Activated T-helper 17 cell treated with anti-CD3 and anti-CD28 coated beads, Interleukin-2, amount 50 U/mL, for 72 hours (primary cell): ENCODE measurements around the gene LMBRD2. TPM values are rescaled to one million over a fixed set of nuclear protein-coding genes. Genes with fewer than 3 reads are reported as not detected.
A peak's percentile ranks its signal among the peaks of the same experiment; 100 is the strongest.

Experiments
- ATAC-seq: fragments of 150-1000 bp; cut with Tn5 transposase; replicated peaks from 2 replicates; pipeline ENCODE4 v1.10.0; 2021; ENCODE audit warnings: mild to moderate bottlenecking, moderate library complexity
- H3K27ac Mint-ChIP-seq: one replicate; pipeline ENCODE4 v1.8.0; 2022; ENCODE audit warnings: mixed read lengths
- H3K27me3 Mint-ChIP-seq: one replicate; pipeline ENCODE4 v1.8.0; 2022; ENCODE audit warnings: mixed read lengths
- H3K36me3 Mint-ChIP-seq: one replicate; pipeline ENCODE4 v1.8.0; 2022; ENCODE audit warnings: low read depth, mild to moderate bottlenecking, mixed read lengths
- H3K4me1 Mint-ChIP-seq: one replicate; pipeline ENCODE4 v1.8.0; 2022; ENCODE audit warnings: mixed read lengths
- H3K4me3 Mint-ChIP-seq: one replicate; pipeline ENCODE4 v1.8.0; 2022; ENCODE audit warnings: mild to moderate bottlenecking, mixed read lengths
- H3K9me3 Mint-ChIP-seq: one replicate; pipeline ENCODE4 v1.8.0; 2022; ENCODE audit warnings: mixed read lengths
- total RNA-seq, 2 donors: library from RNA; stranded (reverse); gene quantifications; one replicate each; pipeline ENCODE4 v1.2.3, GENCODE V29; 2022

Gene LMBRD2
- total RNA-seq, 2 donors from 2014 or later: 11.1 to 11.6 TPM

DNA sequence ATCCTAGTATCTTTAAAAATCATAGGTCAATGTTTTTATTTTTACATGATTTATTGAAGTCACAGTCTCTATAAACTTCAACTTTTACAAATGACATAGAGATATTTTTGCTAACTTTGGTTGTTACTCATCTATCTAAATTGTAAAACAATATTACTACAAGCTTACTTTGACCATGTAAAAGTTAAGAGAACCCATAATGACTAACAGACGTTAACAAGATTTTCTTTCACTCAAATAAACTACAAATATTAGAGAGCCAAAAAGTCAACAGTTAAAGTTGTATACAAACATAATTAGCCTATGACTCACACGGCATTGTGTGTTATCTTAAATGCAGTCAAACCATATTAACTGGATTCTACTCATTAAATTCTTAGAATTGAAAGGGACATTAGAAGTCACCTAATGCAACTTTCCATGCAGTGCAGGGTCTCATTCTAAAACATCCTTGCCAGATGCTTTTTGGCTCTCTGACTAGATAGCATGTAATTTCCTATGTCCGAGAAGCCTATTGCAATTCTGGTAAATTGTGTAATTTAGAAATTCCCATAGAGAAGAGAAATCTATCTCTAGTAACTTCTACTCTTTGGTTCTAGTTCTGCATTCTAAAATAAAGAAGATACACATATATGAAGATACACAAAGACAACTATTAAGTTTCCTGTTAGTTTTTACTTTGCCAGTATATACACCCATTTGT is 42.8 kb downstream of the LMBRD2 start:
- H3K4me3 Mint-ChIP-seq: no peak overlapping the region
- peaks cover 100% of the 10 kb centered on the region for H3K36me3 Mint-ChIP-seq
- no peak for ATAC-seq
- H3K27ac Mint-ChIP-seq: no peak overlapping the region
- H3K4me1 Mint-ChIP-seq: no peaks in the 10 kb centered on the region
- H3K9me3 Mint-ChIP-seq: no peaks in the 10 kb centered on the region
- no peaks in the 10 kb centered on the region for H3K27me3 Mint-ChIP-seq

DNA sequence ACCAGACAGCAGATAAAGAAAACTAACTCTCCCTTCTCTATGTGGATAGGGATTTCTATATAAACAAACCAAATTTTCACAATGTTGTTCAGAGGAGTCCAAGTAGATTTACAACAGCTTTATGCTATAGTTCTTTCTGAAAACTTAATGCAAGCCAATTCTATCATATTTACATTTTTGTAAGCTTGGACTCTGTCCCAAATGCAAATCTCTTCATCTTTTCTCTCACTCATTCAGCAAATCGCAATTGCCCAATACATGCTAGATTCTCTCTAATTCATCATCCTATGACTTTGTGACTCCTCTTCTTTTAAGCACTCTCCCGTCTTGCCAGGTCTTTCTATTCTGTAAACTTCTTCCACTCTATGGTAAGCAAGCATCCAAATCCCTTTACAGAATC is 45.9 kb downstream of the LMBRD2 start:
- no peaks in the 10 kb centered on the region for H3K9me3 Mint-ChIP-seq
- no peak overlapping the region for H3K27ac Mint-ChIP-seq
- no peak overlapping the region for H3K4me3 Mint-ChIP-seq
- no peaks in the 10 kb centered on the region for H3K27me3 Mint-ChIP-seq
- no peak for ATAC-seq
- H3K36me3 Mint-ChIP-seq: peaks cover 85% of the 10 kb centered on the region
- no peaks in the 10 kb centered on the region for H3K4me1 Mint-ChIP-seq

- H3K4me3 Mint-ChIP-seq: no peak overlapping the region
- no peaks in the 10 kb centered on the region for H3K27me3 Mint-ChIP-seq
- ATAC-seq: no peak
- no peak overlapping the region for H3K27ac Mint-ChIP-seq
- H3K36me3 Mint-ChIP-seq: peaks cover 29% of the 10 kb centered on the region
- no peaks in the 10 kb centered on the region for H3K9me3 Mint-ChIP-seq
- no peaks in the 10 kb centered on the region for H3K4me1 Mint-ChIP-seq
Observed at GRCh38 chr5:36099748-36100147, 51.9 kb downstream of the LMBRD2 start.

GRCh38 chr5:36096486-36096885 is 55.2 kb downstream of the LMBRD2 start:
- no peaks in the 10 kb centered on the region for H3K4me1 Mint-ChIP-seq
- no peak for ATAC-seq
- H3K27ac Mint-ChIP-seq: no peak overlapping the region
- peaks cover 5% of the 10 kb centered on the region for H3K36me3 Mint-ChIP-seq
- H3K27me3 Mint-ChIP-seq: no peaks in the 10 kb centered on the region
- H3K4me3 Mint-ChIP-seq: no peak overlapping the region
- no peaks in the 10 kb centered on the region for H3K9me3 Mint-ChIP-seq

DNA sequence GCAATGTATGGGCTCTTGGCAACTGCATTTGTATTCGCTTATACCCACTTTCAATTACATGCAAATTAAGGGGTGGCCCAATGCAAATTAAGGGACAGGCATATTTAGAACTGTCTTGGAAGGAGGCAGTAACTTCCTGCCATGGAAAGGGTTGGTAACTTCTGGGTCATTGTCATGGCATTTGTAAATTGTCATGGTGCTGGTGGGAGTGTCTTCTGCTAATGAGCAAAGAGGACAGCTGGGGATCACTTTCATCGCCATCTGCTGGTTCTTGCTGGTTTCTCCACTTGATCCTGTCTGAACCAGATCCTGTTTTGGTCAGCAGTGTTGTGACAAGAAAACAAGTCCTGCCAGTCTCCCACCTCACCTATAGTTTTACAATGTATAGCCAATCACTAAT is 61.7 kb downstream of the LMBRD2 start:
- peak; percentile 28 for ATAC-seq
- no peak overlapping the region for H3K4me3 Mint-ChIP-seq
- H3K36me3 Mint-ChIP-seq: no peaks in the 10 kb centered on the region
- peaks cover 4% of the 10 kb centered on the region for H3K9me3 Mint-ChIP-seq
- H3K27me3 Mint-ChIP-seq: peaks cover 4% of the 10 kb centered on the region
- no peaks in the 10 kb centered on the region for H3K4me1 Mint-ChIP-seq
- no peak overlapping the region for H3K27ac Mint-ChIP-seq

- H3K36me3 Mint-ChIP-seq: no peaks in the 10 kb centered on the region
- ATAC-seq: peak; percentile 84
- no peak overlapping the region for H3K4me3 Mint-ChIP-seq
- no peaks in the 10 kb centered on the region for H3K4me1 Mint-ChIP-seq
- H3K27ac Mint-ChIP-seq: no peak overlapping the region
- H3K9me3 Mint-ChIP-seq: peaks cover 4% of the 10 kb centered on the region
- peaks cover 31% of the 10 kb centered on the region for H3K27me3 Mint-ChIP-seq
Observed at GRCh38 chr5:36079200-36079781, 72.4 kb downstream of the LMBRD2 start.

GRCh38 chr5:36078430-36078829 is 73.3 kb downstream of the LMBRD2 start:
- Mint-ChIP-seq H3K27me3 (peaks cover 22% of the 10 kb centered on the region), H3K9me3 (no peaks in the 10 kb centered on the region), H3K4me3 (no peak overlapping the region), H3K27ac (no peak overlapping the region), H3K36me3 (no peaks in the 10 kb centered on the region), H3K4me1 (no peaks in the 10 kb centered on the region)
- no peak for ATAC-seq

DNA sequence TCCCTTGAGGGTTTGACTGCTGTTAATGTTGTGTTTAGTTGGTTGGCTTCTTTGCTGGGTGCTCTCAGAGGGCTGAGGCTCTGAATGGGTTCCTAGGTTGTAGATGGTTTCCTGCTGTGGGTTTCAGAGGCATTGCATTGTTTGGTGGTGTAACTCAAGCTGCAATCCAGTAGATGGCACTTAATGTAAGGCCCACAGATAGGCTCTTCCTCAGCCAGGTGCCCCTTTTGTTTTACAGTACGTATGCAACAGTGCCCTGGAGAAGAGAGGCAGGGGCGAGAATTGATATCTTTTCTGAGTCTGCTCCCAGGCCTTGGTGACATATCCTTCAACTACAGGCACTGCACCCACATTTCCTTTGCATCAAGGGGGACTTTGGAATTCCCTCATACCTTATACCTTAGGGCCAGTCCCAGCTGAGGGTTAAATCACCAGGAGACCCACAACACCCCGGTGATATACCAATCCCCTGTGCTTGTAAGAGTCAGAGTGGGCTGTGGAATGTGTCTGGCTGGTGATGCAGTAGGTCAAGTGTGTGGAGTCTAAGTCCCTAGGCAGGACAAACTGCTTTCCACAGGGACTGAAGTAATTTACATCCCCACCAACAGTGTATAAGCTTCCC is 78.0 kb downstream of the LMBRD2 start:
- Mint-ChIP-seq H3K27me3 (peaks cover 15% of the 10 kb centered on the region), H3K27ac (no peak overlapping the region), H3K9me3 (no peaks in the 10 kb centered on the region), H3K4me1 (peaks cover 7% of the 10 kb centered on the region), H3K36me3 (no peaks in the 10 kb centered on the region), H3K4me3 (no peak overlapping the region)
- ATAC-seq: peak; percentile 26

- H3K9me3 Mint-ChIP-seq: no peaks in the 10 kb centered on the region
- peak overlapping the region; percentile 1 for H3K27ac Mint-ChIP-seq
- H3K4me1 Mint-ChIP-seq: peaks cover 7% of the 10 kb centered on the region
- ATAC-seq: peak; percentile 59
- peaks cover 18% of the 10 kb centered on the region for H3K27me3 Mint-ChIP-seq
- peak overlapping the region; percentile 54 for H3K4me3 Mint-ChIP-seq
- H3K36me3 Mint-ChIP-seq: no peaks in the 10 kb centered on the region
Observed at GRCh38 chr5:36070687-36071571, 80.8 kb downstream of the LMBRD2 start.

DNA sequence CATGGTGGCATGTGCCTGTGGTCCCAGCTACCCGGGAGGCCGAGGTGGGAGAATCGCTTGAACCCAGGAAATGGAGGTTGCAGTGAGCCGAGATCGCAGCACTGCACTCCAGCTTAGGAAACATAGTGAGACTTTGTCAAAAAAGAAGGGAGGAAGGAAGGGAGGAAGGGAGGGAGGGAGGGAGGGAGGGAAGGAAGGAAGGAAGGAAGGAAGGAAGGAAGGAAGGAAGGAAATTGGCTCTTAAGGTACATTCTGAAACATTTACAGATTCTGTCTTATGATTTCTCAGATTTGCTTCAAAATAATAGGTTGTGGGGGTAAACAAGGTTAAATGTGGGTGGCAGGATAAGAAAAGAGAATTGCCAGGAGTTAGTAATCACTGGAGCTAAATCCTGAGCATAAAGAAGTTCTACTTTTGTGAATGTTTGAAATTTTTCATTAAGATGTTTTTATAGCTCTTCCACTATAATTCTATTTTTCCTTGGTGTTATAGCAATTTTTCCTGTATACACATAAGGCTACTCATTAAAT is 82.9 kb downstream of the LMBRD2 start:
- Mint-ChIP-seq H3K4me3 (no peak overlapping the region), H3K27ac (no peak overlapping the region), H3K36me3 (no peaks in the 10 kb centered on the region), H3K4me1 (peaks cover 7% of the 10 kb centered on the region), H3K9me3 (no peaks in the 10 kb centered on the region), H3K27me3 (peaks cover 23% of the 10 kb centered on the region)
- ATAC-seq: no peak

GRCh38 chr5:36066540-36067210 is 85.0 kb downstream of the LMBRD2 start, which contains the start of gene UGT3A2:
Gene UGT3A2 (minus strand): TSS chr5:36066882. CDS start chr5:36066789, 93 bp downstream.
- ATAC-seq: no peak
- H3K4me1 Mint-ChIP-seq: peaks cover 7% of the 10 kb centered on the region
- H3K9me3 Mint-ChIP-seq: no peaks in the 10 kb centered on the region
- H3K27ac Mint-ChIP-seq: no peak within 1 kb of the TSS
- H3K36me3 Mint-ChIP-seq: no peaks in the 10 kb centered on the region
- peak within 1 kb of the TSS; percentile 2 for H3K4me3 Mint-ChIP-seq
- peaks cover 23% of the 10 kb centered on the region for H3K27me3 Mint-ChIP-seq

DNA sequence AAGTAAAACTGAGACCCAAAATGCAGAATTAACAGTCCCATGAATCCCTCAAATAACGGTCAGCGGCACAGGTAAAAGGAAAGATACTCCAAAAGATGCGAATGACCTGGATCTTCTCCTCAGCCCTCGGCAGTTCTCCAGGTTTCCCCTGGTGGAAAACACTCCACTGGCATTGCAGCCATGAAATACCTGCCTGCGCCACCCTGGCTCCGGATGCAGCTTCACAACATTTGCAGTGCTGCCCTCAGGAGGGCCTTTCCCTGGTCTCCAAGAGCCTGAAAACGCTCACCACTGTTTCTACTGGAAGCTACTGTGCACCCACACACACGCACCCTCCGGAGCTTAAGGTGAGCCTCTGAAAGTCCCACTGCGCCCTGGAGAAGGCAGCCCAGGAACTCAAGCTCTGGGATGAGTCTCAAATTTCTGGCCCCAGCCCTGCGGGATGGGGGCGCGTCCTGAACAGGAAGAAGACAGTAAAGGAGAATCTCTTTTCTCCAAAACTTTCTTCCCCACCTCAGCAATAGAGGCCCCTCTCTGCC is 85.6 kb downstream of the LMBRD2 start:
- H3K27me3 Mint-ChIP-seq: peaks cover 23% of the 10 kb centered on the region
- ATAC-seq: no peak
- no peaks in the 10 kb centered on the region for H3K36me3 Mint-ChIP-seq
- H3K27ac Mint-ChIP-seq: no peak overlapping the region
- H3K4me3 Mint-ChIP-seq: no peak overlapping the region
- H3K9me3 Mint-ChIP-seq: no peaks in the 10 kb centered on the region
- peaks cover 2% of the 10 kb centered on the region for H3K4me1 Mint-ChIP-seq

DNA sequence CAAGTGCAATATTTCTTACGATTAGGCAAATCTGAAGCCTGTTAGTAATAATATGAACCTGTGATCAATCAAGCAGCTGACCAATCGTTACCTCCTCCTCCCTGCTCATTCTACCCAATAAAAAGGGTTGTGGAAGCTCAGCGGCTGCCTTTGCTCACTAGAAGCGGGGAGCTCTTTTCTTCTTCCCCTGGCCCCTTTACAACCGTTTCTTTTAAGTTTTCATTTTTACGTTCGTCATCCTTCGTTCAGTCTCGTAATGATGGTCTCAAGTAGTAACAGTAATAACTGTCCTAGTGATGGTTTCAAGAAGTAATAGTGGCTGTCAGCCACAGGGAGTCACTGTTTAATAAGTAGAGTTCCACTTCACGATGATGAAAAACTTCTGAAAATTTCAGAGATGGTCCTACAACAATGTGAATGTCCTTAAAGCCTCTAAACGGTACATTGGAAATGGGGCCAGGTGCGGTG is 91.2 kb downstream of the LMBRD2 start:
- Mint-ChIP-seq H3K4me1 (no peaks in the 10 kb centered on the region), H3K27ac (no peak overlapping the region), H3K27me3 (peaks cover 18% of the 10 kb centered on the region), H3K36me3 (no peaks in the 10 kb centered on the region), H3K9me3 (no peaks in the 10 kb centered on the region), H3K4me3 (no peak overlapping the region)
- no peak for ATAC-seq
